H1 (cell line): ENCODE data around the gene ITPK1. TPM values are rescaled to one million over a fixed set of nuclear protein-coding genes. Genes with fewer than 3 reads are reported as not detected.

Experiments
- CTCF ChIA-PET: fragments of 300-600 bp; sonication (Branson Sonifier 250); formaldehyde crosslinking; loops from one replicate; lab custom pipeline; 2021; ENCODE audit not compliant: partially characterized antibody; lab: Charles Lee
- POLR2A ChIA-PET: fragments of 300-600 bp; sonication (Branson Sonifier 250); formaldehyde crosslinking; loops from one replicate; lab custom pipeline; 2021; ENCODE audit warnings: inconsistent platforms; ENCODE audit not compliant: partially characterized antibody; lab: Charles Lee
- DNase-seq, 2 experiments: peaks; one replicate each; pipeline versions ENCODE4 v3.0.0 to v3.0.0-alpha.2; 2010 to 2022; ENCODE audit warnings: low spot score in 2 of 2, low read depth in 1 of 2, mixed read lengths in 1 of 2
- FAIRE-seq: peaks from 2 replicates; lab custom pipeline; 2011; peaks lifted over from hg19 to GRCh38; lab: Jason Lieb, UNC
- H2AFZ ChIP-seq: 2 replicates; pipeline ENCODE4 v1.8.1; 2012; ENCODE audit warnings: low read length, inconsistent platforms
- H2AK5ac ChIP-seq: 2 replicates; pipeline ENCODE4 v1.6.1; 2013; ENCODE audit warnings: low read depth, low read length
- H2BK120ac ChIP-seq: replicated peaks from 2 replicates; pipeline ENCODE3; 2013; ENCODE audit warnings: low read depth, low read length, inconsistent platforms
- H2BK12ac ChIP-seq: 2 replicates; pipeline ENCODE4 v1.6.1; 2013; ENCODE audit warnings: low read depth, low read length
- H2BK15ac ChIP-seq: 2 replicates; pipeline ENCODE4 v1.6.1; 2013; ENCODE audit warnings: low read length
- H2BK20ac ChIP-seq: 2 replicates; pipeline ENCODE4 v1.6.1; 2013; ENCODE audit warnings: low read length
- H2BK5ac ChIP-seq: 2 replicates; pipeline ENCODE4 v1.6.1; 2013; ENCODE audit warnings: low read depth, low read length
- H3K14ac ChIP-seq: 2 replicates; pipeline ENCODE4 v1.6.1; 2013; ENCODE audit warnings: inconsistent platforms; ENCODE audit not compliant: insufficient read length
- H3K18ac ChIP-seq: 2 replicates; pipeline ENCODE4 v1.6.1; 2013; ENCODE audit warnings: low read length; ENCODE audit errors: extremely low read depth
- H3K23ac ChIP-seq: 2 replicates; pipeline ENCODE4 v1.6.1; 2013; ENCODE audit warnings: inconsistent platforms; ENCODE audit not compliant: insufficient read length
- H3K23me2 ChIP-seq: 2 replicates; pipeline ENCODE4 v1.6.1; 2013; ENCODE audit warnings: low read depth, low read length
- H3K27ac ChIP-seq: 2 replicates; pipeline ENCODE4 v1.6.1; 2011; ENCODE audit warnings: low read depth, low read length, inconsistent platforms
- H3K27me3 ChIP-seq, 4 experiments: replicated peaks in 1 of 4; 1 replicate in 1 of 4; 2 replicates in 3 of 4; pipeline versions ENCODE4 v1.6.1 to v1.8.1; 2011 to 2013; ENCODE audit warnings: low read length in 3 of 4, mild to moderate bottlenecking in 3 of 4, inconsistent platforms in 2 of 4, mixed read lengths in 2 of 4, moderate library complexity in 1 of 4; ENCODE audit not compliant: control insufficient read depth in 3 of 4, insufficient read depth in 3 of 4; ENCODE audit errors: extremely low read depth in 1 of 4
- H3K36me3 ChIP-seq, 4 experiments: 2 replicates each; pipeline versions ENCODE4 v1.6.1 to v1.8.1; 2011 to 2013; ENCODE audit warnings: mild to moderate bottlenecking in 4 of 4, low read length in 3 of 4, moderate library complexity in 2 of 4, control low read depth in 1 of 4, inconsistent platforms in 1 of 4; ENCODE audit not compliant: insufficient read depth in 4 of 4, control insufficient read depth in 2 of 4
- H3K4ac ChIP-seq: replicated peaks from 2 replicates; pipeline ENCODE3; 2013; ENCODE audit warnings: low read length, low read depth, mixed read lengths, inconsistent platforms; ENCODE audit not compliant: insufficient read length
- H3K4me1 ChIP-seq, 4 experiments: replicated peaks in 1 of 4; 1 replicate in 1 of 4; 2 replicates in 3 of 4; pipeline versions ENCODE4 v1.6.1 to v1.8.1; 2011 to 2013; ENCODE audit warnings: low read length in 3 of 4, inconsistent platforms in 2 of 4, mixed read lengths in 1 of 4; ENCODE audit not compliant: insufficient read depth in 4 of 4, control insufficient read depth in 3 of 4
- H3K4me2 ChIP-seq, 2 experiments: 2 replicates each; pipeline versions ENCODE4 v1.6.1 to v1.8.1; 2011 to 2013; ENCODE audit warnings: low read depth in 2 of 2, low read length in 2 of 2, control low read depth in 1 of 2, inconsistent platforms in 1 of 2, mild to moderate bottlenecking in 1 of 2; ENCODE audit not compliant: insufficient read depth in 1 of 2
- H3K4me3 ChIP-seq, 4 experiments: fragments of 200-600, 300-600 bp in 1 of 4; sonication (generic), shearing (Covaris generic), sonication (Bioruptor Twin) in 1 of 4; 2 replicates each; pipeline versions ENCODE4 v1.5.1 to v1.8.1; 2011 to 2016; ENCODE audit warnings: low read length in 4 of 4, low read depth in 3 of 4, control low read depth in 2 of 4, inconsistent platforms in 2 of 4, mild to moderate bottlenecking in 2 of 4, mixed read lengths in 1 of 4, moderate library complexity in 1 of 4; ENCODE audit not compliant: insufficient read depth in 2 of 4; ENCODE audit errors: extremely low read depth in 1 of 4
- H3K56ac ChIP-seq: replicated peaks from 2 replicates; pipeline ENCODE3; 2013; ENCODE audit warnings: low read depth, mild to moderate bottlenecking, mixed read lengths, low read length, inconsistent platforms; ENCODE audit not compliant: insufficient read length
- H3K79me1 ChIP-seq: 2 replicates; pipeline ENCODE4 v1.6.1; 2013; ENCODE audit warnings: low read depth, low read length, control low read depth
- H3K79me2 ChIP-seq, 2 experiments: 2 replicates each; pipeline versions ENCODE4 v1.6.1 to v1.8.1; 2012 to 2013; ENCODE audit warnings: low read length in 2 of 2, mild to moderate bottlenecking in 2 of 2, inconsistent platforms in 1 of 2; ENCODE audit not compliant: insufficient read depth in 2 of 2, control insufficient read depth in 1 of 2
- H3K9ac ChIP-seq, 4 experiments: replicated peaks in 1 of 4; 1 replicate in 1 of 4; 2 replicates in 3 of 4; pipeline versions ENCODE4 v1.6.1 to v1.8.1; 2011 to 2013; ENCODE audit warnings: low read depth in 3 of 4, low read length in 3 of 4, control low read depth in 2 of 4, mild to moderate bottlenecking in 2 of 4, moderate library complexity in 2 of 4, inconsistent platforms in 1 of 4; ENCODE audit errors: extremely low read depth in 1 of 4
- H3K9me3 ChIP-seq, 2 experiments: 2 replicates each; pipeline versions ENCODE4 v1.6.1 to v1.8.1; 2012 to 2013; ENCODE audit warnings: mild to moderate bottlenecking in 2 of 2, moderate library complexity in 2 of 2, control low read depth in 1 of 2, inconsistent platforms in 1 of 2, low read depth in 1 of 2, low read length in 1 of 2, mixed read lengths in 1 of 2; ENCODE audit not compliant: insufficient read depth in 2 of 2
- H4K20me1 ChIP-seq, 2 experiments: replicated peaks in 1 of 2; 2 replicates each; pipeline versions ENCODE3 to v1.8.1; 2011 to 2013; ENCODE audit warnings: inconsistent platforms in 2 of 2, low read length in 2 of 2, mild to moderate bottlenecking in 1 of 2; ENCODE audit not compliant: insufficient read depth in 2 of 2, control insufficient read depth in 1 of 2
- H4K5ac ChIP-seq: 2 replicates; pipeline ENCODE4 v1.6.1; 2013; ENCODE audit warnings: low read length, low read depth, mixed read lengths, inconsistent platforms; ENCODE audit not compliant: insufficient read length
- H4K8ac ChIP-seq: 2 replicates; pipeline ENCODE4 v1.8.0; 2013; ENCODE audit warnings: mild to moderate bottlenecking, moderate library complexity, low read length, inconsistent platforms; ENCODE audit not compliant: insufficient read depth; ENCODE audit errors: extremely low read depth
- H4K91ac ChIP-seq: replicated peaks from 2 replicates; pipeline ENCODE3; 2013; ENCODE audit warnings: low read length, mixed read lengths, inconsistent platforms; ENCODE audit not compliant: insufficient read length
- ASH2L ChIP-seq: fragments of 200-600, 300-600 bp; sonication (generic); IDR thresholded peaks from one replicate; pipeline ENCODE4 v1.7.1; 2017; ENCODE audit warnings: low read length
- CHD1 ChIP-seq: IDR thresholded peaks from 2 replicates; pipeline ENCODE4 v1.6.1; 2012; ENCODE audit warnings: low read depth, low read length, improper control_type of control experiment
- CTCF ChIP-seq, 3 experiments: IDR thresholded peaks; 1 replicate in 2 of 3; 2 replicates in 1 of 3; pipeline versions ENCODE4 v1.5.1 to v1.6.1; 2011; ENCODE audit warnings: low read length in 3 of 3, mild to moderate bottlenecking in 3 of 3, inconsistent platforms in 2 of 3, low read depth in 1 of 3, moderate library complexity in 1 of 3; ENCODE audit not compliant: insufficient read depth in 1 of 3; ENCODE audit errors: control extremely low read depth in 1 of 3
- GABPA ChIP-seq: IDR thresholded peaks from 2 replicates; pipeline ENCODE4 v1.6.1; 2011; ENCODE audit warnings: mild to moderate bottlenecking, low read length, moderate library complexity, borderline replicate concordance; ENCODE audit not compliant: insufficient read depth
- GTF2F1 ChIP-seq: IDR thresholded peaks from 2 replicates; pipeline ENCODE4 v1.6.1; 2012; ENCODE audit warnings: low read depth, low read length, improper control_type of control experiment, borderline replicate concordance
- HDAC2 ChIP-seq, 2 experiments: fragments of 300-600 bp in 1 of 2; sonication (generic) in 1 of 2; IDR thresholded peaks; 2 replicates each; pipeline ENCODE4 v1.6.1; 2011 to 2012; ENCODE audit warnings: low read depth in 2 of 2, low read length in 2 of 2, mild to moderate bottlenecking in 2 of 2, moderate library complexity in 2 of 2, borderline replicate concordance in 1 of 2, inconsistent platforms in 1 of 2
- MAFK ChIP-seq: IDR thresholded peaks from 2 replicates; pipeline ENCODE4 v1.6.1; 2012; ENCODE audit warnings: low read depth, mild to moderate bottlenecking, improper control_type of control experiment, low read length
- POU5F1 ChIP-seq: IDR thresholded peaks from 2 replicates; pipeline ENCODE4 v1.6.1; 2011; ENCODE audit warnings: low read depth, mild to moderate bottlenecking, low read length, moderate library complexity
- RAD21 ChIP-seq, 2 experiments: IDR thresholded peaks in 1 of 2; conservative IDR thresholded peaks in 1 of 2; 2 replicates each; pipeline ENCODE4 v1.6.1; 2011; ENCODE audit warnings: low read depth in 2 of 2, low read length in 2 of 2, improper control_type of control experiment in 1 of 2, inconsistent platforms in 1 of 2, mild to moderate bottlenecking in 1 of 2, moderate library complexity in 1 of 2
- RXRA ChIP-seq: IDR thresholded peaks from 2 replicates; pipeline ENCODE4 v1.6.1; 2011; ENCODE audit warnings: low read depth, mild to moderate bottlenecking, low read length, moderate library complexity; ENCODE audit not compliant: insufficient read depth
- TAF1 ChIP-seq: IDR thresholded peaks from 2 replicates; pipeline ENCODE4 v1.6.1; 2011; ENCODE audit warnings: mild to moderate bottlenecking, low read depth, low read length
- WGBS, 2 experiments: shearing (Covaris generic) in 1 of 2; methylation state at CpG; one replicate each; pipeline versions ENCODE4 v1.1.6 to v1.1.7; 2013 to 2015; ENCODE audit warnings: low lambda C conversion rate in 2 of 2, mixed read lengths in 2 of 2, inconsistent platforms in 1 of 2, low coverage in 1 of 2, missing lambda C conversion rate in 1 of 2; ENCODE audit not compliant: insufficient replicate concordance in 2 of 2, insufficient coverage in 1 of 2, insufficient read length in 1 of 2; ENCODE audit errors: extremely low coverage in 1 of 2, missing lambda C conversion rate in 1 of 2; 5-methylcytosine and 5-hydroxymethylcytosine counted together
- polyA plus RNA-seq, 7 experiments: library from polyadenylated mRNA; depleted of rRNA in 3 of 7; stranded (reverse) in 5 of 7; unstranded in 2 of 7; fragments of >200 nt in 5 of 7; fragments of 200-250 nt in 2 of 7; gene quantifications; 1 replicate in 5 of 7; 2 replicates in 1 of 7; 4 replicates in 1 of 7; pipeline versions ENCODE4 v1.2.1 to v1.2.3, GENCODE V29; 2011 to 2013; ENCODE audit warnings: missing spikeins in 2 of 7, mixed read lengths in 2 of 7
- total RNA-seq: library from RNA; stranded (reverse); fragmentation: NEBNext Ultra II Directional; extraction: Animal tissue kit (Norgen Biotek cat#: 25700); gene quantifications from 2 replicates; pipeline ENCODE4 v1.2.1, GENCODE V29; 2021

ITPK1 gene
- total and polyA plus RNA-seq, 2 of the 8 experiments (the other 6 are each of a cell fraction or from before 2014, with no cell fraction given): 108 to 143 TPM

GRCh38 chr14:92916201-92916600 is 199.5 kb downstream of the ITPK1 start:
- H3K79me2 ChIP-seq: no peaks in the 10 kb centered on the region
- H3K4me1 ChIP-seq: no peaks in the 10 kb centered on the region
- no peak overlapping the region for H3K9ac ChIP-seq
- ChIA-PET POLR2A (interaction anchor here (0.6 kb wide), 1 partner anchor 13 kb away, joined by 3 read pairs; no protein-coding TSS in a partner anchor), CTCF (interaction anchor here (0.6 to 2.4 kb wide), 13 partner anchors 11 to 1264 kb away, joined by 3 to 10 read pairs (median 5); no protein-coding TSS in a partner anchor)
- no peak overlapping the region for H2AK5ac ChIP-seq
- H3K18ac ChIP-seq: no peak overlapping the region
- peaks cover 0 to 3% of the 10 kb centered on the region in 2 experiments for H4K20me1 ChIP-seq
- H3K9me3 ChIP-seq: peaks cover 0 to 5% of the 10 kb centered on the region in 2 experiments; a peak in 1 of 4 replicates
- no peak overlapping the region for H3K4me3 ChIP-seq
- H3K23ac ChIP-seq: no peak overlapping the region
- H4K8ac ChIP-seq: no peak overlapping the region
- no peak overlapping the region for H3K4ac ChIP-seq
- no peak overlapping the region for H2BK15ac ChIP-seq
- 78% methylated on average over 4 of the region's 4 CpGs; no CpG with 5 or more reads in 1 of the 2 experiments for WGBS, 2 experiments
- H4K91ac ChIP-seq: no peak overlapping the region
- no peak overlapping the region for H2BK120ac ChIP-seq
- no peak overlapping the region for H2AFZ ChIP-seq
- H2BK12ac ChIP-seq: no peak overlapping the region
- no peak overlapping the region for H3K4me2 ChIP-seq
- H2BK5ac ChIP-seq: no peak overlapping the region
- peaks cover 0 to 11% (median 2%) of the 10 kb centered on the region in 4 experiments; a peak in 3 of 7 replicates for H3K27me3 ChIP-seq
- no peak for DNase-seq
- H3K36me3 ChIP-seq: no peaks in the 10 kb centered on the region
- H2BK20ac ChIP-seq: no peak overlapping the region
- no peaks in the 10 kb centered on the region for H3K79me1 ChIP-seq
- no peak overlapping the region for H3K27ac ChIP-seq
- H3K56ac ChIP-seq: no peak overlapping the region
- H3K14ac ChIP-seq: no peak overlapping the region
- H3K23me2 ChIP-seq: no peaks in the 10 kb centered on the region
- FAIRE-seq: no peak
- H4K5ac ChIP-seq: no peak overlapping the region
- TF ChIP-seq RXRA (no peak), TAF1 (no peak), GTF2F1 (no peak), MAFK (no peak), GABPA (no peak), HDAC2 (IDR thresholded peaks at IDR 0.05; ENCODE audit: borderline replicate concordance in 1 of 2, low read depth in 2 of 2, low read length in 2 of 2) (no peak), ASH2L (no peak), CHD1 (no peak), CTCF (IDR thresholded peaks at IDR 0.05; ENCODE audit: control extremely low read depth in 1 of 3, insufficient read depth in 1 of 3, low read depth in 1 of 3, low read length in 3 of 3) (no peak), POU5F1 (no peak), RAD21 (IDR thresholded peaks at IDR 0.05 in 1 of 2, conservative IDR thresholded peaks at IDR 0.05 in 1 of 2; ENCODE audit: low read depth in 2 of 2, low read length in 2 of 2) (no peak)
